NCI-H1105 treated with DMSO at 0.1 percent for 48 hours (cell line): Measurements from ENCODE around the gene CHMP2B.
A peak's percentile ranks its signal among the peaks of the same experiment; 100 is the strongest.

Source experiments
- DNase-seq: peaks from one replicate; lab custom pipeline; 2025; lab: John Stamatoyannopoulos, UW

Gene CHMP2B, protein sequence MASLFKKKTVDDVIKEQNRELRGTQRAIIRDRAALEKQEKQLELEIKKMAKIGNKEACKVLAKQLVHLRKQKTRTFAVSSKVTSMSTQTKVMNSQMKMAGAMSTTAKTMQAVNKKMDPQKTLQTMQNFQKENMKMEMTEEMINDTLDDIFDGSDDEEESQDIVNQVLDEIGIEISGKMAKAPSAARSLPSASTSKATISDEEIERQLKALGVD

DNA sequence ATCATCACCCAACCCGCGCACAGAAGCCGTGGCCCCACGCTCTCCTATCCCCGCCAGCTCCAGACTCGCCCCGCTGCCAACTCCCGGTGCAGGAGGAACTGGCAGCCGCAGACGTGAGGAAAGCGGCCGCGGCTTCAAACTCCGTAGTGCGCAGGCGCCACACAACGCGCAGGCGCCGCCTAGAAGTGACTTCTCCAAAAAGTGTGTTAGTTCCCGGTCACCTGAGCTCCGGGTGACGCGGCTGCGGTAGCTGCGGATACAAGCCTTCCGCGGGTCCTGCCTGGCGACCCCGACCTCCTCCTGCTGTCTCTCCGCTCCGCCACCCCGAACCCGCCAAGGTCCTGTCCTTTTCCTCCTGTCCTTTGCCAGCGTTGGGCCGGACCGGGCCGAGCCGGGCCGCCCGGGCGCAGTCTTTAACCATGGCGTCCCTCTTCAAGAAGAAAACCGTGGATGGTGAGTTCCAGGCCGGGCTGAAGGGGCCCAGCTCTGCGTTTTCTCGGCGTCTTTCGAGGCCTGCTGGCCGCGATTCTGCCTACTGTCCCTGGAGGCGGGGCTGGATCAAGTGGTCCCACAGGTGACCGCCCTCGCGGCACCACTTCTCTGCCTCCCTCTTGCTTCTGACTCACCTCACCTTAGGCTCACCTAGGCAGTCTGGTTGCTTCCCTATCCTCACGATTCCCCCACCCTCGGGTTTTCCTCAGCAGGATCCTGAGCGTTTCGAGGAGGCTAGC lies at the start of gene CHMP2B:
TSS of gene CHMP2B (plus strand) at position 206 of the 731 bp plus-strand sequence. CDS start at position 420, 214 bp downstream.
- peak; percentile 82 for DNase-seq

DNA sequence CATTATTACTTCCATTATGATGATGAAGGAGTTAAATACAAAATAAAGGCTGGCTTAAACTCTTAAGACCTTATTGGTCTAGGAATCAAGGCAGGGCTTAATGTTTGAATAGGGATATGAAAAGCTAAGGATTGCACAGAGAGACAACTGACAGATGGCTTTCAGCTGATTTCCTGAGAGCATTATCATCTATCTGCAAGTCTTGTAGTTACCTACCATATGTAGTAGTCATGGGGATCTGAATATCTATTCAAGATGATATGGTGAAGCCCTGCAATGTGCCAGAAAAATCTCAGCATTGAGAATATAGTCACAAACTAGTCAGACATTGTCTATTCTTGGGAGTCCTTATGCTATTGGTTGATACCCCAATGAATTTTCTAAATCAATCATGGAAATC lies 47.5 kb upstream of the CHMP2B start:
- no peak for DNase-seq

DNA sequence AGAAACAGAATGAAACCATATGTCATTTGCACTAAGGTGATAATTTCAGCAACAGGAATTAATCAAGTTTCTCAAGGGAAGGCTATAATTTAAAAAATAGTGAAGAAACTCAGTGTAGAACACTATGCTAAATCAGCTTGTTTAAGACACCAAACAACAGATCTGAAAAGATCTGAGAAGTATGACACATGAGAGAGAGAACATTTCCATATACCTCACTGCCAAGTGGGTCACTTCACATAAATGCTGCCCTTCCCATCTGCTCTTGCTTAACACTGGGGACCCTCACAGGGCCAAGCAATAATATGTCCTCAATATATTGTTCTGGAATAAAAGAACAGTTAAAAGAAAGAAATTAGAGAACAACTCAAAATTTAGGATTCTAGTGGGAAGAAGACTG lies 45.6 kb upstream of the CHMP2B start:
- DNase-seq: no peak

DNA sequence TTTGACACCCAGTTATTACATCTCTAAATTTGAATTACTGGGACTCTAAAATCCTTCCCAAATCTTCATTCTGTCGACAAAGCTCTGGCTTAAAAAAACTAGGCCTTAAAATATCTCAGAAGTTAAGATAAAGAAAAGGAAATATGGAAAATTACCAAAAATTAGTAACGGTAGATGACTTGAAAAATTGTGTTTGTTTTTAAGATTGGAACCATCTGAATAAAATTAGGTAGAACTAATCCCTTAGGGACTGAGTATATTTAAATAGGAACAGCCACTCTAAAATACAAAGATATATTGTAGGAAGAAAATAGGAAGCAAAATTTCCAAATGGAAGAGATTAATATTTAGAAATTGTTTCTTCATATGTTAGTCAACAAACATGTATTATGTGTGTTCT lies 45.1 kb upstream of the CHMP2B start:
- DNase-seq: no peak

DNA sequence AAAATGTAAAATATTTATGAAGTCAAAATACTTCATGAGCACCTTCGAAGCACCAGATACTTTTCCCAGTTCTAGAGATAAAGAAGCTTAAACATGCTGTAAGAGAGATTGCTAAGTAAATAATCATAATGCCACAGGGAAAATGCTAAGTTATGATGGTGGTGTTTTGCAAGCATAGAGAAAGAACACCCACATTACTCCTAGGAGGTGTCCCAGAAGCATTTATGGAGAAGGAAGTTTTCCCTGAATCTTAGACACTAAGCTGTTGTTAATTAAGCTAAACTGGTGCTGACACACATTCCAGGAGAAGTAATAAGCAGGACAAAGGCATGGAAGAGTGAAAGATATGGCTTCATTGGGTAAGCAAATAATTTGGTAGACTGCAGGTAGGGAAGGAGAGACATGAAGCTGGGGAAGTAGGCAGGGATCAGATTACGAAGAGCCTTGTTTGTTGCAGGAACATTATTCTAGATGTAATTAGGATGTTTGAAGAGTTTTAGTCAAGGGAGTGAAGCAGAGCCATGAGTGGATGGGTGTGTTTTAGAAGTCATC lies 40.4 kb upstream of the CHMP2B start:
- DNase-seq: peak; percentile 46

DNA sequence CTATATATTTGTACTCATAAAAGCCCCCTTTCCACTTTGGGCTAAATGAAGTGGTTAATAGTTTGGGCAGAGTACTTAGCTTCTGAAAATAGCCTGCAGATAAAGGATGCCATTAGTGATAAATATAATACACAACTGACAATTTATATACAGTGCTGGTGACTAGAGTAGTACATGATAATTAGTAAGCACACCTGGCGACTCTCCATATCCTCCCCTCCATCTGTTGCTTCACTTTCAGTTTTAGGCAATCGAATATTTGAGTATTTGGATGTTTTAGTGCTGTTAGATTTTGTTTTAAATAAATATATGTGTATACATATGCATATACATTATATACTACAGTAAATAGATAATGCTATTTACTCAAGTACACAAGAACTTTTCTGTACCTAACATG lies 35.9 kb upstream of the CHMP2B start:
- peak; percentile 90 for DNase-seq

DNA sequence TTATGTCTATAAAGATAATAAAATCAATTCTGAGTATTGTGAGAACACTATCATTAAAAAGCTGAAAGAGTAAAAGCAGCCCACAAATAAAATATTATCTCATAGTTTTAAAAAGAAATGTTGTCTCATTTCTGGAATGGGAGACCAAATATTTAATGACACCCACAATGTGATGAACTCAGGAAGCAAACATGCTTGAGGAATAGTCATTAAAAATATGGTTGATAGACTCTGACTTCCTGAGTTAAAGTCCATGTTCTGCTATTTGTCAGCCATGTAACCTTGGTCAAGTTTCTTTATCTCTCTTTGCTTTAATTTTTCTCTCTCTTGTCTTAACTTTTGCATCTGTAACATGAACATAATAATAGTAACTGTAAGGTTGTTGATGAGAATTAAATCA lies 35.5 kb upstream of the CHMP2B start:
- DNase-seq: peak; percentile 19

DNA sequence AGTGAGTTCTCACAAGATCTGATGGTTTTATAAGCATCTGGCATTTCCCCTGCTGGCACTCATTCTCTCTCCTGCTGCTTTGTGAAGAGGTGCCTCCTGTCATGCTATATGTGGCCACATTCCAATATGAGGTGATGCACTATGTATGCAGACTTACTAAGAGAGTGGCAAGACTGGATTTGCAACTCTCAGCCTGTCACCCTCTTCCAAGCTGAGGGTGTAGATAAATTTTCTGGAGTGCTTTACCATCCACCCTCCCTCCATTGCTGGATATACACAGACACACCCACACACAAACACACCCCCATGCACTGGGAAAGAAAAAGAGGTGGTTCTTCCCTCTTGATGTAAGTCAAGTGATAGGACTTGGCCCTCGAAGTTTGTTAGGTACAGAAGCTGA lies 30.2 kb upstream of the CHMP2B start:
- DNase-seq: no peak

DNA sequence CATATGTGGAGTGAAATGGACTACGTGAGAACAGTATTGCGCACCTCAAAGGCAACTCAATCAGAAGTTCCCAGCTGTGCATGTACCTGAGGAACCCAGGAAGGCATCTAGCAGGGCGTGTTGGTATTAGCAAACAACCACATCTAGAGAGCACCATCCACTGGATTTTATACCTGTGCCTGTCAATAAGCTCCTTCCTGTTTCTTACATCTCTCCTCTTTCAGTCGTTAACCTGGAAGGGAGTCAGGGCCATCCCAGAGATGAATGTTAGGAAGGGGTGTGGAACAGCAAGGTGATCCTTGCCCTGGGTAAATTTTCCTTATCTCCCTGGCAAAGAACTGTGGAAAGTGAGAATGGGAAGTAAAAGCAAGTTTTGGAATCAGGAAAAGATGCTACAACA lies 29.6 kb upstream of the CHMP2B start:
- no peak for DNase-seq

DNA sequence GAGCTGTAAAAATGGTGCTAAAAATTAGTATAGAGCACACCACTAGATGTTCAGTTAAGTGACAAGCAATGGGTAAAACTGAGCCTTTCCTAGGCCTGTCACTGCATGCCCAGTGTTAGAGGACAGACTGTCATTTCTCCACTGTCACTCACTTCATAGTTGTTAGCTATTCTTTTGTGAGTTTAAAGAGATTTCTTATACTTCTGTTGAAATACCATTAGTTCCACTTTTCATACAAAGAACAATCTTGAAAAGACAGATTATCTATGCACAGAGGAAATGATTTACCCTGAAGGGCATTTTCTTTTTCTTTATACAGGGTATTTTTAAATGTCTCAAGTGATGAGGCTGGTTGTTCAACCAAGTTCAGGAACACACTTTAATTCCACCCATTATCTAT lies 28.3 kb upstream of the CHMP2B start:
- no peak for DNase-seq

DNA sequence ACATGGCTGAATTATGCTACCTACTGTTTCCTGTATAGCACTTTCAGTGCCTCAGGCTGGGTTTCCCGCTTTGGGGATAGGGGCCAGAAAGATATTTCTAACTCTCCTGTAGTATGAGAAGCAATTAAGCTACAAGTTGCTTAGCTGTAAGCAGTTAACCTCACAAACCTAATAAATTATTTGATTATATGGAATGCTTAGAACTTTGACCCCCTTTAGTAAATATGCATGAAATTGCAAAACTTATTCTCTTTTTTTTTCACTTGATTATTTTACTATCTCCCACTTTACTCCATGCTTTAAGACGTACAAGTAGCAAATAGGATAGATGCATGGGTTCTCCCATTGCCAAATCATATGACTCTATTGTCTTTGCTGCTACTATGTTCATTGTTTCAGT lies 27.5 kb upstream of the CHMP2B start:
- DNase-seq: no peak

DNA sequence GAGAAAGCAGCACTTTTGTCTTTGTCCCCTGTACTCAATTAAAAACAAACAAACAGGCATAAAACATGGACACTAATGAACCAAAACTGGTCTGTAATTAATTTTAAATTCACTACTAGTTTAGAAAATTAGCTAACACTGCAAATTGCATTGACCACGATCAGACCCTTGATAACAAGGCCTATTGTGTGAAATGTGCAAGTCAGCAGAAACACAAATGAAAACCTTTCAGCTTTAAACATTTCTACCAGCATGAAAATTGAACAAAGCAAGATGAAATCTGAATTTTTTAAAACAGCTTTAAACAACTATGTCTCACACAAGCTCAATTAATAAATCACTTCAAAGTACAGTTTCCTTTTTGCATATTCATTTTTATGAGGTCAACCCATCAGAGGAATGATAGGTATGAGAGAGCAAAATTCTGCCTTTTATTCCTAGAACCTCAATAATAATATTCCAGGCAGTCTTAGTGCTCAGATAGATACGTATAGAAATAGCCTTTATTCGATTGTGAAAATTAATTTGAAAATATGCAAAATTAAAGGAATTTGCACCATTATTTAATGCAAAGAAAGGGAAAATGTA lies 27.0 kb upstream of the CHMP2B start:
- peak; percentile 3 for DNase-seq

DNA sequence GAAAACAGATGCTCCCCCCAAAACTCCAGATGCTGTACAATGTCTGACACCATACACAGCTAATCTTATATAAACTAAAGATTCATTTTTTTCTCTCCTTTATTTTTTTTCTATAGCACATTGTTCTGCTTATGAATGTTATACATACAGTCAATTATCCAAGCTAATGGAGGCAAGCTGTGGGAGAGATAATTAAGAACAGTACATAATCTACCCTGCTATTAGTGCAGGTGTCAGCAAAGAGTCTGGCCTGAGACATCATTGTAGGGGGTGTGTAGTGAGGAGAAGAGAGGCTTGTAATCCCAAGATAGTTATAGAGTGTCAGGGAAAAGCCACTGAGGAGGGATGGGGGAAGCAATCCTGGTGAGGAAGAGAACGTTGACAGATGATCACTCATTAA lies 25.4 kb upstream of the CHMP2B start:
- DNase-seq: peak; percentile 6

DNA sequence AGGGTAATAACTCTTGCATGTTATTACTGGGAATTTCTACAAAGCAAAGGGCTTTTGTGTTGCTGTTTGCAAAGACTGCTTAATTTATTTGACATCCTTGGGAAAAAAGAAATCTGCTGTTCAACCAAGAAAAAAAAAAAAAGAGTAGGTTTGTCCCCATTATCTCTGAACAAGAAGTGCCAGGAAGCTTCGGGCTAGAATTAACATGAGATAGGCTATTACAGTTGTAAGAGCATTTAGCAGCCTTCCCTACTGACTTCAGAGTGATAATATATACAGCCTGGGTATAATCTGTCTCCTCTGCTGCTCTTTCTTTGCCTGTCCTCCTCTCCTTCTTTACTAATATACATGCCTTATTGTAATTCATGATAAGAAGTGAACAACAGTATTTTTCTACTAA lies 23.3 kb upstream of the CHMP2B start:
- no peak for DNase-seq

DNA sequence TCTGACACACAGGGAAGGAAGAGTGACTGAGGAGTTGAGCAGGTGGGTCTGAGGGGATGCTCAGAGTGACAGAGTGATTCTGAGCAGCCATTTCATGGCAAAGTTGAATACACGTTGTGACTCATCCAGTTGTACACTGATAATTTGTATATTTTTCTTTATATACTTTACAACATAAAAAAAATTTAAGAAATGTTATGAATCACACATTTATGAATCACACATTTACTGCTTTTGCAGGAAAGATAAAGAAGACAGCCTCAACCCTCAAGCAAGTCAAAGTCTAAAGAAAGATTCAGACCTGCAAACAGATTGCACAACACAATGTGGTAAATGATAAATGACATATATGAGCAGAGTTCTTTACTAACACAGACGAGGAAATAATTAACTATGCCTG lies 21.0 kb upstream of the CHMP2B start:
- no peak for DNase-seq

DNA sequence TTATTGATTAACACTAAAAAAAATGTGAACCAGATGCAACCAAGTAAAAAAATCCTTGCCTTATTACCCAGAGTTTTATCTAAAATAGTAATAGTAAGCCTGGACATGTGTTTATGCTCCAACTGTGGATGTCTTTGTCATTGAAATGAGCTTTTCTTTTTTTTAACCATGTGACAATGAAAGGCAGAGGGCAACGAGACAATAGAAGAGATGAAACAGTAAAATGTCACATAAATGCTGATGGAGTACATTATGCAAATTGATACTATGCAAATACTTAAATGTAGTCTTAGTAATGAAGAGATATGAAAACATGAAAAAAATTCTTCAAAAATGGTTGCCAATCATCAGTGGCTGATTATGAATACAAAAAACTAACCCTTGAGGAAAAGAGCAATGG lies 20.5 kb upstream of the CHMP2B start:
- no peak for DNase-seq

DNA sequence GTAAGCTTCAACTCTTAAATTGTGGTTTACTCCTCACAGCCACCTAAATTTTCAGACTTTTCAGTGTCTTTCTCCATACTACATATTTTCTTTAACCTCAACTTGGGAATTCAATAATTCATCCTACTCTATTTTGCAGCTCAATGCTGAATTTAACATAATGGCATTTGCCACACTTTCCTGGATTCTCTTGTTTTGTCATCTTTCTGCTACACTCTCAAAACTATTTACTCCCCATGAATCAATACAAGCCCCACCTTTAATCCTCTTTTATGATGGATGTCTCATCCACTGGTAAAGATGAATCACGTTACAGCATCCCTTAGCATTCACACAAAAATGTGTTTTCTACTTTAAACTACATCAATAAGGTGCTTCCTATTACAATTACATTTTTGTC lies 19.6 kb upstream of the CHMP2B start:
- no peak for DNase-seq

DNA sequence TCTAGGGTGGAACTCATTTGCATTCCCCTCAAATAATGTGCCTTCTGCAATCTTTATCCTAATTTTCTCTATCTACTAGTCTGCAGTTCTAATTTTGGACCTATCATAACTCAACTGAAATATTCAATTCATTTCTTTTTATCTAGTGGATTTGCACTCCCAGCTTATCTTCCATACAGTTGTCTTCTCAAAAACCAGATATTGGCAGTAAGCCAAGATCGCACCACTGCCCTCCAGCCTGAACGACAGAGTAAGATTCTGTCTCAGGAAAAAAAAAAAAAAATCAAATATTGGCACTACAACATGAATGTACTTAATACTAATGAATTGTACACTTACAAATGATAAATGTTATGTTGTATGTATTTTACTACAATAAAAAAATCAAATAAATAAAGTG lies 18.0 kb upstream of the CHMP2B start:
- DNase-seq: peak; percentile 10

DNA sequence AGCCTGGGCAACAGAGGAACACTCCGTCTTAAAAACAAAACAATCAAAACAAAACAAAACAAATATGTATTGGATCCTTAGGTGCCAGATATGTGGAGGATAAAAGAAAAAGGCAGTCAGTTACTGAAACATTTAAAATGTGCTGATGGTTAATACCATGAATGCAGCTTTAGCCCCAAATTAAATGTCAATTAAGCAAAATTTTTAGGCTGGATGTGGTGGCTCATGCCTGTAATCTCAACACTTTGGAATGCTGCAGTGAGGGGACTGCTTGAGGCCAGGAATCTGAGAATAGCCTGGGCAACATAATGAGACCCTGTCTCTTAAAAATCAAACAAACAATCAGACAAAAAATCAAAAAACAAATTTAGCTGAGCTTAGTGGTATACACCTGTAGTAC lies 8.5 kb upstream of the CHMP2B start:
- no peak for DNase-seq

DNA sequence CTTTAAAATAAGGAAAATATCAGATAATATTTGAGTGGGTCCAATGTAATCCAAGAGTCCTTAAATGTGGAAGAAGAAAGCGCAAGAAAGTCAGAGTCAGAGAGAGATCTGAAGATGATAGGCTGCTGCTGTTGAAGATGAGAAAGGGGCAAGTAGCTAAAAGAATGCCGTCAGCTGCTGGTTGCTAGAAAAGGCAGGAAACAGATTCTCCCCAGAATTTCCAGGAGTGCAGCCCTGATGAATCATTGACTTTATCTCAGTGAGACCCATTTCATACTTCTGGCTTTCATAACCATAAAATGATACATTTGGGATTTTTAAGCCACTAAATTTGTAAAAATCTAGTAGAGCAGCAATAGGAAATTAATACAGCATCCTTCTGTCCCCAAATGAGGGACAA lies 7.5 kb upstream of the CHMP2B start:
- no peak for DNase-seq

DNA sequence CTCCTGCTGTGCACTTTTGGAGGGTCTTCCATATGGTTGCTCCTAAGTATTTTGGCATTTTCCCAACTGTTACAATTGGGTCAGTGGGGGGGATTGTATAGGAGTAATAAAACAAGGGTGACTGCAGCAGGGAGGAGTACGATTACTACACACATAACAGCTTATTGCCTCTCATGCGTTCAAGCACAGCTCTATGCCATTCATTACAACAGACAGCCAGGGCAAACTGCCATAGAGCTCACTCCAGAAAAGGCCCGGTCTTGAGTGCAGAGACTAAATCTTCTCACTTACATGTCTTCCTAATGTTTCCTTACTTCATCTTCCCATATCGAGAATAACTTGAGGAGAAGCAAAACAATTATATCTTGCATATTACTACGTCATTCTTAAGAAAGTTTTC lies 1.4 kb upstream of the CHMP2B start:
- no peak for DNase-seq

DNA sequence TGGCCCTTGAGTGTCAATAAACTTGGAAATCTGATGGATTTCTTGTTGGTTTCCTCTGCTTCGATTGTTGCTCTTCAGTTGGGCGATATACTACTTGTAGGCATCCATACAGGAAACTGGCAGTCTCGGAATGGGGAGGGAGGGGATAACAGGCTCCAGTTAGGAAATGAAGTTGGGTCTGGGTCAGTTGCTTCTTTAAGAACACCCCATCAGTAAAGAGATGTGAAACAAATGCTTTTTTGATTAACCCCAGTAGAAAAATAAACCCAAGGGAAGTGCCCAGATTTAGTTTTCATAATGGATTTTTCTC lies 681 bp downstream of the CHMP2B start:
- no peak for DNase-seq

DNA sequence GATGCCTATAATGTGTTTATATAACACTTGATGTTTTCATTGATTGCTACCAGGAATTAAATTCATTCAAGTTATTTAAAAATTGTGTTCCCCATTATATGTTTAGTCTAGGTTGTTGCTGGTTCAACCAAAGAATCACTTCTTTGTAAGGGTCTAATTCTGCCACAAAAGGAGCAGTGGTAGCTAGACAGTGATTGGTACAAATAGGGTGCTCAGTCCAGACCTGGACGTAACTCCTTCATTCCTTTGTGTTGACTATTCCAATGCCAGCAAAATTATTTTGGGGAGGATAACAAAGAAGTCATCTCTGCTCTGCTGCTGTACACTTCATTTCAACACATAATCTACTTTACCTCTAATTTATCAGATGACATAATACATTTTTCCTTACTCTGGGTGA lies 1.2 kb downstream of the CHMP2B start:
- no peak for DNase-seq

DNA sequence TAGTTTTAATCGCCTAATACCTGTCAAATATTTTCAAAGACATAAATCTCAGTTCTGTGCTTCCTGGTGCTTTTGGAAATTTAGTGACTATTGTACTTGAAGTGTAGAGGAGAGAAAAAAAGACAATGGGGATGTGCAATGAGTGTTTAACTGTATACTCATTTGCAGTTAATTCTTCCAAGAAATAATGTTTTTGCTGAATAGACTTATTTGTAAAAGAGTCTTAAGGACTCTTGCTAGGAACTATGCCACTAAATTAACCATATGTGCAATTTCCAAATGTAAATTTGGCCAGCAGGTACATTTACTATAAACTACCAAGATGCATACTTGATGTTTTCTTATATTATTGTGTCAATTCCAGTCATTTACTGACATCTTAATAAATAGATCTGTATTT lies 2.0 kb downstream of the CHMP2B start:
- no peak for DNase-seq
